ENCODE data around the gene CTDSPL. TPM values are rescaled to one million over a fixed set of nuclear protein-coding genes. Genes with fewer than 3 reads are reported as not detected.
A peak's percentile ranks its signal among the peaks of the same experiment; 100 is the strongest.

The CTDSPL gene
- total and polyA plus RNA-seq, 11 donors, result 9.2 to 54.6 (median 36.0) TPM

DNA sequence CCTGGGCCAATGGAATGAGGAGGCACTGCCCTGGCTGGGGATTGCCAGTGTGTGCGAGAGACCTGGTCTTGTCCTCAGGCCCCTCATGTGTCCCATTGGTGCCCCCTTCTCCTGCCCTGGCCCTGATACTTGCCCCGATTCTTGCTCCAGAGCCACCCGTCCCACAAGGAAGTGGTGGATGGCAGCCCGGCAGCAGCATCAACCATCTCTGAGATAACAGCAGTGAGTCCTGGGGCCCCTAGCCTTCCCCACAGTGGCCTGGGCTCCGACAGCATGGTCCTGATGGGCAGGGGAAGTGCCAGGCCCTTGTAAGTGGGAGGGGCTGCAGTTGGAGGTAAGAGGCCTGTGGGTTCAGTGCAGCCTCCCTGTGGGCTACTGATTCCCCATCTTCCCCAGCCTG, 144.4 kb downstream of the CTDSPL start:
- H3K4me1 ChIP-seq, result peaks cover 0 to 20% (median 8%) of the 10 kb centered on the region in 12 donors
- peak overlapping the region in 4 of 12 donors; percentile 42 to 50 (median 48) for H3K4me3 ChIP-seq
- no peak for TF ChIP-seq CTCF (IDR thresholded peaks at IDR 0.05)
- no peak for TF ChIP-seq POLR2A (IDR thresholded peaks at IDR 0.05)
- no peaks in the 10 kb centered on the region for H3K9me3 ChIP-seq
- no peaks in the 10 kb centered on the region for H3K27me3 ChIP-seq
- peaks cover 0 to 57% (median 32%) of the 10 kb centered on the region in 9 donors for H3K36me3 ChIP-seq
- 85 to 95% (median 92%) methylated on average over 5 of the region's 5 CpGs for WGBS, 4 donors
- peak overlapping the region in 8 of 12 donors; percentile 5 to 86 (median 68) for H3K27ac ChIP-seq
- peak in 2 of 5 donors; percentile 16 to 19 for DNase-seq
- no peak for ATAC-seq
- intact Hi-C loops (cut with DNase I), result loop anchor here in 2 of 10 donors (10.0 kb wide), 3 partner anchors 109 to 469 kb away; no protein-coding TSS in a partner anchor

GRCh38 chr3:38006445-38006995, 144.8 kb downstream of the CTDSPL start:
- H3K4me3 ChIP-seq, result no peak overlapping the region
- peak overlapping the region in 3 of 12 donors; percentile 5 to 83 (median 68) for H3K27ac ChIP-seq
- no peak for TF ChIP-seq POLR2A (IDR thresholded peaks at IDR 0.05)
- TF ChIP-seq CTCF (IDR thresholded peaks at IDR 0.05), result no peak
- peaks cover 0 to 58% (median 36%) of the 10 kb centered on the region in 9 donors for H3K36me3 ChIP-seq
- no peaks in the 10 kb centered on the region for H3K27me3 ChIP-seq
- H3K4me1 ChIP-seq, result peaks cover 0 to 20% (median 8%) of the 10 kb centered on the region in 12 donors
- no peak for ATAC-seq
- DNase-seq, result peak in 2 of 5 donors; percentile 26 to 28
- intact Hi-C loops (cut with DNase I), result loop anchor here in 2 of 10 donors (10.0 kb wide), 3 partner anchors 108 to 468 kb away; no protein-coding TSS in a partner anchor
- no peaks in the 10 kb centered on the region for H3K9me3 ChIP-seq
- WGBS, 4 donors, result 93 to 94% (median 94%) methylated on average over 15 to 16 of the region's 16 CpGs

- ATAC-seq (no peak), DNase-seq (peak in 2 of 5 donors; percentile 22 to 37)
- Histone ChIP-seq H3K4me3 (no peak overlapping the region), H3K27ac (no peak overlapping the region), H3K9me3 (no peaks in the 10 kb centered on the region), H3K36me3 (peaks cover 0 to 59% (median 37%) of the 10 kb centered on the region in 9 donors), H3K27me3 (no peaks in the 10 kb centered on the region), H3K4me1 (peaks cover 0 to 20% (median 8%) of the 10 kb centered on the region in 12 donors)
- intact Hi-C loops (cut with DNase I), result loop anchor here in 2 of 10 donors (10.0 kb wide), 3 partner anchors 107 to 467 kb away; no protein-coding TSS in a partner anchor
- 92 to 100% (median 95%) methylated on average over 6 to 7 of the region's 7 CpGs for WGBS, 4 donors
- no peak for TF ChIP-seq CTCF (IDR thresholded peaks at IDR 0.05)
- no peak for TF ChIP-seq POLR2A (IDR thresholded peaks at IDR 0.05)
Measured at GRCh38 chr3:38007754-38008090, 146.0 kb downstream of the CTDSPL start.

DNA sequence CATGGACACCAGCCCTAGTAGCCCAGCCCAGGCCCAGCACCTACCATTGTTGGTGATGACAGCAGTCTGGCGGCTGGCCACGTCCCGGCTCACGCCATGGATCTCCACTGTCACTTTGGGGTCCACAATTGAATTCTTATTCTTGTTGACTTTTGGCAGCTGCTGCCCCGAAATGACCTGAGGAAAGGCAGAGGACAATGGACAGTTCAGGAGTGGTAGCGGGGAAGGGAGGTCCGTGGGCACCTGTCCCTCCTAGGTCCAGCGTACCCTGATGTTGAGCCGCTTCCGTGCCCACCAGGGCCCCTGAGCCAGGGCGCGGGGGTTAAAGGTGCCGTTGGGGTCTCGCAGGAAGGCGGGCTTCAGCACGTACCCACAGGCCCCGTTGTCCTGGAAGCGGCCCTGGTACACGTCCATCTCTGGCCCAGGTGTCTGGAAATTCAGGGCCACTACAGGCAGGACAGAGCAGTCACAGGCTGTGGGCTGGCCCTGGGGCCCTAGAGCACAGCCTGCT, 146.6 kb downstream of the CTDSPL start:
- TF ChIP-seq CTCF (IDR thresholded peaks at IDR 0.05) (no peak), POLR2A (IDR thresholded peaks at IDR 0.05) (no peak)
- Histone ChIP-seq H3K36me3 (peaks cover 0 to 60% (median 38%) of the 10 kb centered on the region in 9 donors), H3K27me3 (no peaks in the 10 kb centered on the region), H3K4me3 (no peak overlapping the region), H3K4me1 (peaks cover 0 to 15% (median 7%) of the 10 kb centered on the region in 12 donors), H3K9me3 (no peaks in the 10 kb centered on the region), H3K27ac (no peak overlapping the region)
- WGBS, 4 donors, result 86 to 92% (median 91%) methylated on average over 6 to 19 of the region's 19 CpGs
- DNase-seq (peak in 3 of 5 donors; percentile 18 to 55 (median 21)), ATAC-seq (no peak)
- intact Hi-C loops (cut with DNase I), result loop anchor here in 2 of 10 donors (10.0 kb wide), 3 partner anchors 107 to 467 kb away; no protein-coding TSS in a partner anchor
